Dermis lymphatic vessel endothelial cell (primary cell): ENCODE results near the gene OR51B4. TPM values are rescaled to one million over a fixed set of nuclear protein-coding genes. Genes with fewer than 3 reads are reported as not detected.

Experiments
- total RNA-seq: library from RNA; depleted of rRNA; stranded (reverse); fragments of >200 nt; gene quantifications from 2 replicates; pipeline ENCODE4 v1.2.1, GENCODE V29; 2014

OR51B4 gene
- total RNA-seq, result not detected in 2 replicates

GRCh38 chr11:5301846-5302245 lies at the start of gene OR51B4:
TSS of gene OR51B4 (minus strand) at chr11:5301946. CDS start at chr11:5301946, 0 bp downstream.

GRCh38 chr11:5351208-5351607 lies 49.5 kb upstream of the OR51B4 start, which contains the start of gene OR51B6:
TSS of gene OR51B6 (plus strand) at chr11:5351508. CDS start at chr11:5351508, 0 bp downstream.

GRCh38 chr11:5343474-5344335 lies 42.0 kb upstream of the OR51B4 start, which contains the start of gene OR51B5:
TSS of gene OR51B5 (minus strand) at chr11:5343524. CDS start at chr11:5343524, 0 bp downstream.

GRCh38 chr11:5324197-5324596 lies 22.5 kb upstream of the OR51B4 start, which contains the start of gene OR51B2:
TSS of gene OR51B2 (minus strand) at chr11:5324297. CDS start at chr11:5324297, 0 bp downstream.

GRCh38 chr11:5269715-5270147 lies 32.0 kb downstream of the OR51B4 start, which contains the start of gene HBE1:
TSS of gene HBE1 (minus strand) at chr11:5269945. CDS start at chr11:5269890, 55 bp downstream.

GRCh38 chr11:5254646-5255413 lies 46.9 kb downstream of the OR51B4 start, which contains the start of gene HBG2:
TSS of gene HBG2 (minus strand) at chr11:5254781. CDS start at chr11:5254728, 53 bp downstream.

Other genes with a start within 250 kb of the OR51B4 start
- gene OR52E2, start 242.3 kb downstream of the OR51B4 start, total RNA-seq, result not detected in 2 replicates
- gene OR52E1, start 232.4 kb downstream of the OR51B4 start, total RNA-seq, result not detected in 2 replicates
- not detected in 2 replicates for gene OR52A5, start 163.6 kb downstream of the OR51B4 start, total RNA-seq
- gene OR52A1, start 147.2 kb downstream of the OR51B4 start, total RNA-seq, result not detected in 2 replicates
- not detected in 2 replicates for gene OR51V1, start 101.3 kb downstream of the OR51B4 start, total RNA-seq
- gene HBB, start 74.9 kb downstream of the OR51B4 start, total RNA-seq, result not detected in 2 replicates
- gene HBD, start 67.5 kb downstream of the OR51B4 start, total RNA-seq, result not detected in 2 replicates
- gene HBG1, start 52.1 kb downstream of the OR51B4 start, total RNA-seq, result not detected in 2 replicates
- gene HBG2, start 47.2 kb downstream of the OR51B4 start, total RNA-seq, result not detected in 2 replicates
- gene HBE1, start 32.0 kb downstream of the OR51B4 start, total RNA-seq, result not detected in 2 replicates
- not detected in 2 replicates for gene OR51B2, start 22.4 kb upstream of the OR51B4 start, total RNA-seq
- 0.09 TPM in 1 of 2 replicates, not detected in the other for gene OR51B5, start 41.6 kb upstream of the OR51B4 start, total RNA-seq
- gene OR51B6, start 49.6 kb upstream of the OR51B4 start, total RNA-seq, result not detected in 2 replicates
- gene OR51M1, start 81.9 kb upstream of the OR51B4 start, total RNA-seq, result not detected in 2 replicates
- not detected in 2 replicates for gene OR51Q1, start 120.2 kb upstream of the OR51B4 start, total RNA-seq
- not detected in 2 replicates for gene OR51I1, start 139.6 kb upstream of the OR51B4 start, total RNA-seq
- gene OR51I2, start 147.4 kb upstream of the OR51B4 start, total RNA-seq, result not detected in 2 replicates
- gene OR52D1, start 186.7 kb upstream of the OR51B4 start, total RNA-seq, result not detected in 2 replicates
- gene UBQLN3, start 208.0 kb upstream of the OR51B4 start, total RNA-seq, result 0.09 TPM in 1 of 2 replicates, not detected in the other
- not detected in 2 replicates for gene UBQLNL, start 214.8 kb upstream of the OR51B4 start, total RNA-seq
- 0.09 and 0.11 TPM in 2 replicates for gene OR52H1, start 246.6 kb upstream of the OR51B4 start, total RNA-seq